Ishikawa (cell line): ENCODE data around the gene TICAM2.

Source experiments
- CEBPB ChIP-seq: IDR thresholded peaks from 2 replicates; pipeline ENCODE4 v1.6.1; 2012
- CREB1 ChIP-seq: IDR thresholded peaks from 2 replicates; pipeline ENCODE4 v1.6.1; 2012; ENCODE audit warnings: low read depth
- EGR1 ChIP-seq: IDR thresholded peaks from 2 replicates; pipeline ENCODE4 v1.6.1; 2012
- EP300 ChIP-seq: IDR thresholded peaks from 2 replicates; pipeline ENCODE4 v1.6.1; 2012; ENCODE audit warnings: borderline replicate concordance
- FOXM1 ChIP-seq: IDR thresholded peaks from 2 replicates; pipeline ENCODE4 v1.6.1; 2012; ENCODE audit warnings: low read depth, borderline replicate concordance
- MAX ChIP-seq: IDR thresholded peaks from 2 replicates; pipeline ENCODE4 v1.6.1; 2012
- NFIC ChIP-seq: IDR thresholded peaks from 2 replicates; pipeline ENCODE4 v1.6.1; 2012
- RAD21 ChIP-seq: IDR thresholded peaks from 2 replicates; pipeline ENCODE4 v1.6.1; 2012; ENCODE audit warnings: low read depth
- REST ChIP-seq: IDR thresholded peaks from 2 replicates; pipeline ENCODE4 v1.6.1; 2012; ENCODE audit warnings: low read depth, mild to moderate bottlenecking
- TAF1 ChIP-seq: IDR thresholded peaks from 2 replicates; pipeline ENCODE4 v1.6.1; 2012; ENCODE audit warnings: low read depth, mild to moderate bottlenecking
- TCF12 ChIP-seq: IDR thresholded peaks from 2 replicates; pipeline ENCODE4 v1.6.1; 2012; ENCODE audit warnings: low read depth
- TEAD4 ChIP-seq: IDR thresholded peaks from 2 replicates; pipeline ENCODE4 v1.6.1; 2012
- USF1 ChIP-seq: IDR thresholded peaks from 2 replicates; pipeline ENCODE4 v1.6.1; 2012
- YY1 ChIP-seq: IDR thresholded peaks from 2 replicates; pipeline ENCODE4 v1.6.1; 2012; ENCODE audit warnings: low read depth
- ZBTB7A ChIP-seq: IDR thresholded peaks from 2 replicates; pipeline ENCODE4 v1.6.1; 2012; ENCODE audit warnings: low read depth

TICAM2 gene

GRCh38 chr5:115559524-115559923 lies 42.8 kb downstream of the TICAM2 start:
- TF ChIP-seq RAD21 = no peak
- TF ChIP-seq FOXM1 = no peak
- TF ChIP-seq EGR1 = no peak
- no peak for TF ChIP-seq MAX
- no peak for TF ChIP-seq CEBPB
- TF ChIP-seq YY1 = no peak
- TF ChIP-seq TCF12 = no peak
- TF ChIP-seq NFIC = no peak
- TF ChIP-seq REST = no peak
- TF ChIP-seq TAF1 = no peak
- no peak for TF ChIP-seq ZBTB7A
- no peak for TF ChIP-seq EP300
- no peak for TF ChIP-seq CREB1
- TF ChIP-seq USF1 = no peak
- TF ChIP-seq TEAD4 = no peak

- TF ChIP-seq FOXM1 (no peak), NFIC (no peak), EGR1 (no peak), CREB1 (no peak), TEAD4 (no peak)
Observed at GRCh38 chr5:115558388-115558956, 43.8 kb downstream of the TICAM2 start.

GRCh38 chr5:115557667-115558387 lies 44.5 kb downstream of the TICAM2 start:
- no peak for TF ChIP-seq FOXM1
- no peak for TF ChIP-seq CEBPB

GRCh38 chr5:115556276-115556675 lies 46.0 kb downstream of the TICAM2 start:
- TF ChIP-seq ZBTB7A (no peak), TEAD4 (no peak), YY1 (no peak)

- TF ChIP-seq TAF1 (no peak), TEAD4 (no peak), MAX (no peak), CEBPB (no peak), REST (no peak), TCF12 (no peak), USF1 (no peak), FOXM1 (no peak), YY1 (no peak), NFIC (no peak), ZBTB7A (no peak), RAD21 (no peak), EP300 (no peak), EGR1 (no peak), CREB1 (no peak)
Observed at GRCh38 chr5:115555084-115555633, 47.1 kb downstream of the TICAM2 start.

- TF ChIP-seq EGR1 = no peak
- TF ChIP-seq ZBTB7A = no peak
- TF ChIP-seq RAD21 = no peak
- TF ChIP-seq TEAD4 = no peak
- TF ChIP-seq USF1 = no peak
- no peak for TF ChIP-seq CREB1
- TF ChIP-seq YY1 = no peak
- no peak for TF ChIP-seq FOXM1
- TF ChIP-seq MAX = no peak
- no peak for TF ChIP-seq TAF1
- TF ChIP-seq REST = no peak
- no peak for TF ChIP-seq EP300
- no peak for TF ChIP-seq CEBPB
- no peak for TF ChIP-seq NFIC
Observed at GRCh38 chr5:115553082-115553481, 49.2 kb downstream of the TICAM2 start.
